ENCODE data around the gene PTPRN2. TPM values are rescaled to one million over a fixed set of nuclear protein-coding genes. Genes with fewer than 3 reads are reported as not detected.
"Not testable (repeated sequence)": the region's sequence is repeated elsewhere in the genome, so short reads cannot be mapped to it uniquely, and the experiment has no call there.

PTPRN2 gene
- total and polyA plus RNA-seq, 2 donors (not counting 3 experiments of a cell fraction or from before 2014, with no cell fraction given), result 0.62 to 0.88 TPM

GRCh38 chr7:158047391-158048059, 540.1 kb downstream of the PTPRN2 start:
- FAIRE-seq, result no peak

DNA sequence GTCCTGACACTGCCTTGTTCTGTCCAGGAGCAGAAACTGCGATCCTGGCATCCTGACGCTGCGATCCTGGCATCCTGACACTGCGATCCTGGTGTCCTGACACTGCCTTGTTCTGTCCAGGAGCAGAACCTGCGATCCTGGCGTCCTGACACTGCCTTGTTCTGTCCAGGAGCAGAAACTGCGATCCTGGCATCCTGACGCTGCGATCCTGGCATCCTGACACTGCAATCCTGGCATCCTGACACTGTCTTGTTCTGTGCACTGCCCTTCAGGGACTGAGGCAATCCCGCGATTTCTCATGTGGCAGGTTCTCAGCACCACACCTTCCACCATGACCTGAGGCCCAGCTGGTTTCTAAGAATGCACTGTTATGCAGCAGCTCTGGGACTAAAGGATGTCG, 541.4 kb downstream of the PTPRN2 start:
- FAIRE-seq; H3K27ac ChIP-seq (ENCODE audit: insufficient read depth, low read depth, low read length); H3K4me2 ChIP-seq (ENCODE audit: insufficient read depth, low read length); H2AFZ ChIP-seq (ENCODE audit: low read depth, low read length); H4K20me1 ChIP-seq (replicated peaks; ENCODE audit: control insufficient read depth, extremely low read depth, insufficient read depth, low read length); H3K36me3 ChIP-seq (ENCODE audit: control insufficient read depth in 2 of 2, extremely low read depth in 1 of 2, insufficient read depth in 2 of 2, low read length in 2 of 2); intact Hi-C loops (cut with micrococcal nuclease); H3K9ac ChIP-seq (replicated peaks; ENCODE audit: extremely low read depth, insufficient read depth, low read length); dilution Hi-C loops (cut with MboI; ENCODE audit: extremely low pct_ligation_motif_present, low sequenced_read_pairs); POLR2A ChIA-PET; H3K4me1 ChIP-seq (ENCODE audit: control insufficient read depth, extremely low read depth, insufficient read depth, low read length); H3K27me3 ChIP-seq (ENCODE audit: control insufficient read depth in 2 of 2, insufficient read depth in 2 of 2, low read length in 2 of 2); DNase-seq (ENCODE audit: low read depth, low spot score); H3K4me3 ChIP-seq (replicated peaks in 1 of 3; ENCODE audit: insufficient read depth in 1 of 3, low read depth in 1 of 3, low read length in 3 of 3); H3K79me2 ChIP-seq (ENCODE audit: control insufficient read depth, insufficient read depth, low read length); H3K9me1 ChIP-seq (replicated peaks; ENCODE audit: control insufficient read depth, extremely low read depth, insufficient read depth, low read length); BruUV-seq (replicated peaks); CTCF ChIA-PET: not testable (repeated sequence)
- peaks cover 12% of the 10 kb centered on the region for H3K9me3 ChIP-seq (replicated peaks; ENCODE audit: control insufficient read depth, insufficient read depth, low read length)

More at GRCh38 chr7:158047391-158048059, 540.1 kb downstream of the PTPRN2 start:
- H3K9me3 ChIP-seq (replicated peaks; ENCODE audit: control insufficient read depth, insufficient read depth, low read length), result peaks cover 7% of the 10 kb centered on the region
- H3K27me3 ChIP-seq (ENCODE audit: control insufficient read depth in 2 of 2, insufficient read depth in 2 of 2, low read length in 2 of 2), result no peaks in the 10 kb centered on the region
- intact Hi-C loops (cut with micrococcal nuclease), result no loop called here
- no peak overlapping the region for H2AFZ ChIP-seq (ENCODE audit: low read depth, low read length)
- POLR2A ChIA-PET, result no interaction called here
- no peaks in the 10 kb centered on the region for H3K9me1 ChIP-seq (replicated peaks; ENCODE audit: control insufficient read depth, extremely low read depth, insufficient read depth, low read length)
- CTCF ChIA-PET, result no interaction called here
- H3K4me1 ChIP-seq (ENCODE audit: control insufficient read depth, extremely low read depth, insufficient read depth, low read length), result no peaks in the 10 kb centered on the region
- TF ChIP-seq POLR2A (IDR thresholded peaks at IDR 0.05; ENCODE audit: low read depth, low read length) (no peak), POLR2AphosphoS5 (IDR thresholded peaks at IDR 0.05; ENCODE audit: insufficient read depth, low read depth, low read length) (no peak), FOS (IDR thresholded peaks at IDR 0.05; ENCODE audit: borderline replicate concordance, insufficient read depth, low read length) (no peak), CTCF (IDR thresholded peaks at IDR 0.05; ENCODE audit: extremely low read depth in 1 of 2, insufficient read depth in 1 of 2, low read depth in 1 of 2, low read length in 2 of 2) (no peak), MYC (IDR thresholded peaks at IDR 0.05; ENCODE audit: low read depth, low read length) (no peak), EZH2 (IDR thresholded peaks at IDR 0.05; ENCODE audit: borderline replicate concordance, low read depth, low read length, severe bottlenecking) (no peak), JUN (IDR thresholded peaks at IDR 0.05; ENCODE audit: borderline replicate concordance, insufficient read depth, insufficient read length, low read depth) (no peak), GATA2 (IDR thresholded peaks at IDR 0.05; ENCODE audit: insufficient read depth, insufficient read length, low read depth, low read length) (no peak)
- TF ChIP-seq, protein P1, sequence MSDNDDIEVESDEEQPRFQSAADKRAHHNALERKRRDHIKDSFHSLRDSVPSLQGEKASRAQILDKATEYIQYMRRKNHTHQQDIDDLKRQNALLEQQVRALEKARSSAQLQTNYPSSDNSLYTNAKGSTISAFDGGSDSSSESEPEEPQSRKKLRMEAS (IDR thresholded peaks at IDR 0.05; ENCODE audit: insufficient read depth, insufficient read length), result no peak
- H3K79me2 ChIP-seq (ENCODE audit: control insufficient read depth, insufficient read depth, low read length), result no peaks in the 10 kb centered on the region
- no peak overlapping the region for H3K4me3 ChIP-seq (replicated peaks in 1 of 3; ENCODE audit: insufficient read depth in 1 of 3, low read depth in 1 of 3, low read length in 3 of 3)
- H3K36me3 ChIP-seq (ENCODE audit: control insufficient read depth in 2 of 2, extremely low read depth in 1 of 2, insufficient read depth in 2 of 2, low read length in 2 of 2), result no peaks in the 10 kb centered on the region
- DNase-seq (ENCODE audit: low read depth, low spot score), result no peak
- no peak overlapping the region for H3K27ac ChIP-seq (ENCODE audit: insufficient read depth, low read depth, low read length)
- no peak overlapping the region for H3K4me2 ChIP-seq (ENCODE audit: insufficient read depth, low read length)
- dilution Hi-C loops (cut with MboI; ENCODE audit: extremely low pct_ligation_motif_present, low sequenced_read_pairs), result no loop called here
- H3K9ac ChIP-seq (replicated peaks; ENCODE audit: extremely low read depth, insufficient read depth, low read length), result no peak overlapping the region
- no TSS peak for BruUV-seq (replicated peaks)
- no peaks in the 10 kb centered on the region for H4K20me1 ChIP-seq (replicated peaks; ENCODE audit: control insufficient read depth, extremely low read depth, insufficient read depth, low read length)

All from endothelial cell of umbilical vein (primary cell).